GM23338 (cell line): ENCODE data around the gene SH3RF2. TPM values are rescaled to one million over a fixed set of nuclear protein-coding genes. Genes with fewer than 3 reads are reported as not detected.

Source experiments
- ATAC-seq: fragments of 200-7000 bp; cut with Tn5 transposase; 3 replicates; pipeline ENCODE4 v1.9.1; 2020
- DNase-seq: peaks from one replicate; pipeline ENCODE4 v3.0.0-alpha.2; 2015; ENCODE audit warnings: low spot score
- H2AFZ ChIP-seq: fragments of 200-600 bp; sonication (generic); 2 replicates; pipeline ENCODE4 v1.8.0; 2016; ENCODE audit warnings: antibody characterized with exemption, mild to moderate bottlenecking, moderate library complexity
- H3F3A ChIP-seq: fragments of 200-600 bp; sonication (generic); replicated peaks from 2 replicates; pipeline ENCODE4 v1.8.0; 2017; ENCODE audit warnings: antibody characterized with exemption, mixed run types, low read depth
- H3K27ac ChIP-seq: fragments of 200-600 bp; sonication (generic); 2 replicates; pipeline ENCODE4 v1.6.1; 2016; ENCODE audit warnings: low read depth
- H3K27me3 ChIP-seq: fragments of 200-600 bp; sonication (generic); 2 replicates; pipeline ENCODE4 v1.8.0; 2016; ENCODE audit warnings: mild to moderate bottlenecking, mixed run types, moderate library complexity; ENCODE audit not compliant: insufficient read depth
- H3K36me3 ChIP-seq: fragments of 200-600 bp; sonication (generic); 2 replicates; pipeline ENCODE4 v1.8.0; 2016; ENCODE audit warnings: mild to moderate bottlenecking; ENCODE audit not compliant: insufficient read depth
- H3K4me1 ChIP-seq: fragments of 200-600 bp; sonication (generic); 2 replicates; pipeline ENCODE4 v1.8.0; 2016; ENCODE audit warnings: mild to moderate bottlenecking, moderate library complexity; ENCODE audit not compliant: insufficient read depth
- H3K4me2 ChIP-seq: fragments of 200-600 bp; sonication (generic); 2 replicates; pipeline ENCODE4 v1.7.1; 2017; ENCODE audit warnings: mixed run types
- H3K4me3 ChIP-seq: fragments of 200-600 bp; sonication (generic); 2 replicates; pipeline ENCODE4 v1.6.1; 2016; ENCODE audit warnings: mixed run types
- H3K79me2 ChIP-seq: fragments of 200-600 bp; sonication (generic); replicated peaks from 2 replicates; pipeline ENCODE4 v1.8.0; 2017; ENCODE audit warnings: mild to moderate bottlenecking; ENCODE audit not compliant: insufficient read depth
- H3K9me2 ChIP-seq: fragments of 200-600 bp; sonication (generic); 2 replicates; pipeline ENCODE4 v1.8.0; 2017; ENCODE audit not compliant: insufficient read depth
- H4K20me1 ChIP-seq: fragments of 200-600 bp; sonication (generic); replicated peaks from 2 replicates; pipeline ENCODE4 v1.8.0; 2017; ENCODE audit warnings: mild to moderate bottlenecking; ENCODE audit not compliant: insufficient read depth
- H3K27ac Mint-ChIP-seq: 2 replicates; pipeline ENCODE4 v1.8.0; 2020; ENCODE audit warnings: inconsistent platforms, mild to moderate bottlenecking, moderate library complexity, mixed read lengths
- H3K27me3 Mint-ChIP-seq: 3 replicates; pipeline ENCODE4 v1.8.0; 2022; ENCODE audit warnings: low read depth, mild to moderate bottlenecking, moderate library complexity, mixed read lengths, inconsistent platforms; ENCODE audit not compliant: insufficient read depth, poor library complexity
- H3K36me3 Mint-ChIP-seq: 3 replicates; pipeline ENCODE4 v1.8.0; 2021; ENCODE audit warnings: low read depth, mild to moderate bottlenecking, inconsistent platforms, moderate library complexity, mixed read lengths
- H3K4me1 Mint-ChIP-seq: 3 replicates; pipeline ENCODE4 v1.8.0; 2020; ENCODE audit warnings: mild to moderate bottlenecking, inconsistent platforms, mixed read lengths
- H3K4me3 Mint-ChIP-seq: 3 replicates; pipeline ENCODE4 v1.8.0; 2021; ENCODE audit warnings: moderate library complexity, mild to moderate bottlenecking, inconsistent platforms, mixed read lengths
- H3K9me3 Mint-ChIP-seq: 3 replicates; pipeline ENCODE4 v1.8.0; 2020; ENCODE audit warnings: moderate library complexity, mild to moderate bottlenecking, inconsistent platforms, mixed read lengths
- CREB1 ChIP-seq: fragments of 250-450 bp; sonication (Bioruptor Pico); IDR thresholded peaks from 2 replicates; pipeline ENCODE4 v1.5.0; 2020; ENCODE audit warnings: low read depth, mild to moderate bottlenecking, moderate library complexity
- EZH2 ChIP-seq: fragments of 200-600 bp; sonication (generic); IDR thresholded peaks from one replicate; pipeline ENCODE4 v1.8.0; 2017; ENCODE audit warnings: antibody characterized with exemption, mild to moderate bottlenecking, low read depth; ENCODE audit not compliant: unreplicated experiment
- EZH2phosphoT487 ChIP-seq: fragments of 200-600 bp; sonication (generic); IDR thresholded peaks from one replicate; pipeline ENCODE4 v1.8.1; 2018; ENCODE audit warnings: antibody characterized with exemption; ENCODE audit not compliant: unreplicated experiment
- JUNB ChIP-seq: IDR thresholded peaks from one replicate; pipeline ENCODE4 v1.6.1; 2016; ENCODE audit warnings: antibody characterized with exemption; ENCODE audit not compliant: unreplicated experiment
- NANOG ChIP-seq: IDR thresholded peaks from 2 replicates; pipeline ENCODE4 v1.6.1; 2016; ENCODE audit warnings: antibody characterized with exemption, borderline replicate concordance
- POLR2AphosphoS5 ChIP-seq: IDR thresholded peaks from 2 replicates; pipeline ENCODE4 v1.6.1; 2016; ENCODE audit warnings: antibody characterized with exemption, low read depth
- REST ChIP-seq: IDR thresholded peaks from one replicate; pipeline ENCODE4 v1.6.1; 2018; ENCODE audit warnings: antibody characterized with exemption; ENCODE audit not compliant: unreplicated experiment
- STAT1 ChIP-seq: IDR thresholded peaks from one replicate; pipeline ENCODE4 v1.6.1; 2016; ENCODE audit warnings: antibody characterized with exemption; ENCODE audit not compliant: unreplicated experiment
- ZNF114 ChIP-seq: fragments of 250-450 bp; sonication (Bioruptor Pico); IDR thresholded peaks from 2 replicates; pipeline ENCODE4 v1.5.0; 2020; ENCODE audit warnings: mild to moderate bottlenecking, moderate library complexity
- ZNF331 ChIP-seq: fragments of 250-450 bp; sonication (Bioruptor Pico); IDR thresholded peaks from 2 replicates; pipeline ENCODE4 v1.5.0; 2020; ENCODE audit warnings: low read depth, mild to moderate bottlenecking, moderate library complexity
- ZNF462 ChIP-seq: fragments of 250-450 bp; sonication (Bioruptor Pico); IDR thresholded peaks from 2 replicates; pipeline ENCODE4 v1.5.0; 2020; ENCODE audit warnings: mild to moderate bottlenecking, moderate library complexity
- polyA plus RNA-seq: library from polyadenylated mRNA; unstranded; fragments of >200 nt; fragmentation: Nextera tagmentation; extraction: Ambion mirVana; gene quantifications from 2 replicates; pipeline ENCODE4 v1.2.1, GENCODE V29; 2016
- total RNA-seq: library from RNA; depleted of rRNA; stranded (reverse); fragments of >200 nt; shearing (Covaris generic); gene quantifications from 2 replicates; pipeline ENCODE4 v1.2.3, GENCODE V29; 2014
- TF ChIP-seq, protein P1 (sequence below), 2 experiments: fragments of 200-600 bp in 1 of 2; sonication (generic) in 1 of 2; conservative IDR thresholded peaks; 2 replicates each; pipeline versions ENCODE4 v1.5.1 to v1.6.1; 2016 to 2017; ENCODE audit warnings: antibody characterized with exemption in 2 of 2, low read depth in 2 of 2, mild to moderate bottlenecking in 2 of 2, moderate library complexity in 1 of 2
- TF ChIP-seq, protein P2 (sequence below): IDR thresholded peaks from 2 replicates; pipeline ENCODE4 v1.6.1; 2016; ENCODE audit warnings: antibody characterized with exemption

SH3RF2 gene
- total and polyA plus RNA-seq, 2 experiments from 2014 or later = 1.7 to 2.4 TPM

DNA sequence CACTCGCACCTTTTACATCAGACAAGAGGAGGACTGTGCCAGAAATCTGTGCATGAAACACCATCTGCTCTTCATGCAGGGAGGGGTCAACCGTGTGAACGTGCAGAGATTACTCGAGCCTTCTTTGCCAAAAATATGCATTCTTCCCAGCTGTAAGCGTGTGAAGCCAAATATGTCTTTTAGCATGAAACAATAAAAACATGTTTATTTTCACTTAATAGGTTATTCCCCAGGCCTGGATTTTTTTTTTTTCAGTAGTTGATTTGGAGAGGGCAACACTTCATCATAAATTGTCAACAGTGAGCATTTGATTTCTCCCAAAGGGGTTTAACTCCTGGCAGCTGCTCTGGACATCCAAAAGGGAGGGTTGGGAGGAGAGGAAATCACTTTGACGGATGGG is 145.2 kb downstream of the SH3RF2 start:
- Histone ChIP-seq H3K9me2 (peaks cover 5% of the 10 kb centered on the region; the same call in 1 of the 2 replicates), H3K4me1 (peaks cover 36% of the 10 kb centered on the region), H3K4me3 (no peak overlapping the region), H3K27me3 (no peaks in the 10 kb centered on the region), H3K79me2 (no peaks in the 10 kb centered on the region), H4K20me1 (no peaks in the 10 kb centered on the region), H3K4me2 (no peak overlapping the region), H3F3A (peaks cover 2% of the 10 kb centered on the region; the same call in 1 of the 2 replicates), H3K36me3 (no peaks in the 10 kb centered on the region), H2AFZ (peak overlapping the region; percentile 23; the same call in 1 of the 2 replicates), H3K27ac (no peak overlapping the region)
- Mint-ChIP-seq H3K4me3 (no peak overlapping the region), H3K9me3 (no peaks in the 10 kb centered on the region), H3K27ac (no peak overlapping the region), H3K36me3 (no peaks in the 10 kb centered on the region), H3K27me3 (peaks cover 12% of the 10 kb centered on the region), H3K4me1 (peaks cover 31% of the 10 kb centered on the region)
- no peak for DNase-seq
- TF ChIP-seq CREB1 (no peak), ZNF462 (CRISPR knock-in tag) (no peak), STAT1 (no peak), NANOG (no peak), POLR2AphosphoS5 (no peak), EZH2phosphoT487 (no peak), EZH2 (no peak), JUNB (no peak), ZNF331 (CRISPR knock-in tag) (no peak), REST (no peak), ZNF114 (CRISPR knock-in tag) (no peak)
- TF ChIP-seq, protein P1, sequence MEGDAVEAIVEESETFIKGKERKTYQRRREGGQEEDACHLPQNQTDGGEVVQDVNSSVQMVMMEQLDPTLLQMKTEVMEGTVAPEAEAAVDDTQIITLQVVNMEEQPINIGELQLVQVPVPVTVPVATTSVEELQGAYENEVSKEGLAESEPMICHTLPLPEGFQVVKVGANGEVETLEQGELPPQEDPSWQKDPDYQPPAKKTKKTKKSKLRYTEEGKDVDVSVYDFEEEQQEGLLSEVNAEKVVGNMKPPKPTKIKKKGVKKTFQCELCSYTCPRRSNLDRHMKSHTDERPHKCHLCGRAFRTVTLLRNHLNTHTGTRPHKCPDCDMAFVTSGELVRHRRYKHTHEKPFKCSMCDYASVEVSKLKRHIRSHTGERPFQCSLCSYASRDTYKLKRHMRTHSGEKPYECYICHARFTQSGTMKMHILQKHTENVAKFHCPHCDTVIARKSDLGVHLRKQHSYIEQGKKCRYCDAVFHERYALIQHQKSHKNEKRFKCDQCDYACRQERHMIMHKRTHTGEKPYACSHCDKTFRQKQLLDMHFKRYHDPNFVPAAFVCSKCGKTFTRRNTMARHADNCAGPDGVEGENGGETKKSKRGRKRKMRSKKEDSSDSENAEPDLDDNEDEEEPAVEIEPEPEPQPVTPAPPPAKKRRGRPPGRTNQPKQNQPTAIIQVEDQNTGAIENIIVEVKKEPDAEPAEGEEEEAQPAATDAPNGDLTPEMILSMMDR (conservative IDR thresholded peaks at IDR 0.05; ENCODE audit: low read depth in 2 of 2) = no peak
- TF ChIP-seq, protein P2, sequence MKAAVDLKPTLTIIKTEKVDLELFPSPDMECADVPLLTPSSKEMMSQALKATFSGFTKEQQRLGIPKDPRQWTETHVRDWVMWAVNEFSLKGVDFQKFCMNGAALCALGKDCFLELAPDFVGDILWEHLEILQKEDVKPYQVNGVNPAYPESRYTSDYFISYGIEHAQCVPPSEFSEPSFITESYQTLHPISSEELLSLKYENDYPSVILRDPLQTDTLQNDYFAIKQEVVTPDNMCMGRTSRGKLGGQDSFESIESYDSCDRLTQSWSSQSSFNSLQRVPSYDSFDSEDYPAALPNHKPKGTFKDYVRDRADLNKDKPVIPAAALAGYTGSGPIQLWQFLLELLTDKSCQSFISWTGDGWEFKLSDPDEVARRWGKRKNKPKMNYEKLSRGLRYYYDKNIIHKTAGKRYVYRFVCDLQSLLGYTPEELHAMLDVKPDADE = no peak
- no peak for ATAC-seq
